ENCODE measurements around the gene BIRC2.

GRCh38 chr11:102406099-102406498, 59.1 kb downstream of the BIRC2 start:
- TF ChIP-seq EZH2 (IDR thresholded peaks at IDR 0.05; ENCODE audit: insufficient read depth, poor library complexity, severe bottlenecking) (no peak), EZH2phosphoT487 (IDR thresholded peaks at IDR 0.05; ENCODE audit: insufficient read depth, low read depth) (no peak)
